Activated CD8-positive, alpha-beta memory T cell treated with anti-CD3 and anti-CD28 coated beads for 48 hours (primary cell): ENCODE results near the gene ARHGEF2.

Experiments
- DNase-seq, 3 experiments: peaks; one replicate each; pipeline ENCODE4 v3.0.0-alpha.2; 2020; ENCODE audit warnings: low read depth in 2 of 3, low spot score in 2 of 3

Gene ARHGEF2

GRCh38 chr1:155912056-155912536, 66.3 kb downstream of the ARHGEF2 start:
- DNase-seq, result no peak

GRCh38 chr1:155911156-155912055, 66.9 kb downstream of the ARHGEF2 start, which contains the start of gene RIT1:
Gene RIT1 (minus strand): TSS chr1:155911349. CDS start chr1:155910761, 588 bp downstream.
- peak; percentile 68 to 76 (median 74) for DNase-seq

- DNase-seq, result no peak
These were observed 67.7 kb downstream of the ARHGEF2 start for GRCh38 chr1:155910621-155911121.

DNA sequence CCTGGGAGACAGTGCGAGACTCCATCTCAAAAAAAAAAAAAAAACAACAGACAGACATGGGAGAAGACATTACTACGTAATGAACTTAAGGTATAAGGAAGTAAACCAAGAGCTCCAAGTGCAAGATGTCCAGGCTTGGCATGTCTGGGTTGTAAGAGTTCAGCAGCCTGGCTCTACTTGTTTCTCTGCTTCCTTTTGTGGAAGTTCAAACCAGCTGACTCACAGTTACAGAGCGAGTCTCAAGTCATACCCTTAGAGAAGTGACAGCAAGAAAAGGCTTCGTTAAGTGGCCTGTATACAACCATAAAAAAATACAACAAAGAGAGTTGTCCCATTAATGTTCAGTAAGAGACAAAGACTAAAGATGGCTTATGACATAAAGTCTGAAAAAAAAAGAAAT, 68.5 kb downstream of the ARHGEF2 start:
- DNase-seq, result no peak

GRCh38 chr1:155904261-155904660, 74.1 kb downstream of the ARHGEF2 start:
- no peak for DNase-seq

GRCh38 chr1:155900161-155900560, 78.2 kb downstream of the ARHGEF2 start:
- DNase-seq, result no peak

DNA sequence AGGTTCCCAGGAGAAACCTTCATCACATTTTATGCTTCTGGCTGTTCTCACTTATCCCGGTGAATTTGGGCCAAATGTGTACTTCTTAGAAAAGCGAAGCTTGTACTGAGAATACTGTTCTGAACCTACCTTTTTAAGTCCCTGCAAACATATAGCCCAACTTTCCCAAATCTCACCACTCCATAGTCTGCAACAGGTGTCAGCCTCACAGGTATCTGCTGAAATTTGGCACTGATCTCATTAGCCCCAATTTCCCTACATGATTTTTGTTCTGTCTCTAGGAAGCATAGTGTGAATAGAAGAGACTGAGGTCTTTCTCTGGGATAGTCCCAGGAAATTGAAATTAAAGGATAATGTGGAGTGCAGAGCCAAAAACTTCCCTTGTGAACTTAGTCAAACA, 78.7 kb downstream of the ARHGEF2 start:
- DNase-seq, result no peak

DNA sequence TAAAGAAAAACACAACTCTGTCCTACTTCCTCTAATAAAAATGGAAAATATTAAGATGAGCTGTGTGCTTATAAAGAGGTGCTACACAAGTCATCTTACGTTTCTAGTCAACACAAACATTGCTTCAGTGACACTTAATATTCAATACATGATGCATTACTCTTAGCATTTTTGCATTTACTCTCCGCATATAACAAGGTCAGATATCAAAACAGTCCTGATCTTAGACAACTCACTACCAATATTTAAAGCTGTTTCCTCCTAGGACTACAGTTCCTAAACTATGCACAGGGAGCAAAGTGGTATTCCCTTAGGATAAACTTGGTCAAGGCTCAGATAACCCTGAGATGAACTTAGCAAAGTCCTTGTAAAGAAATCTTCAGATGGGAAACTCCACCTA, 79.5 kb downstream of the ARHGEF2 start:
- no peak for DNase-seq

- DNase-seq, result no peak
These were observed 80.6 kb downstream of the ARHGEF2 start for GRCh38 chr1:155897746-155898145.
